T-helper 2 cell treated with Interferon-gamma antibody and Interleukin-4, amounts not matched to agents 5 μg/mL and 100 μg/mL, for 36 hours (primary cell): ENCODE results near the gene SORCS3.

Experiments
- DNase-seq: peaks from one replicate; pipeline ENCODE4 v3.0.0; 2021; ENCODE audit warnings: low spot score
- H3K27ac Mint-ChIP-seq: one replicate; pipeline ENCODE4 v1.8.0; 2021; ENCODE audit warnings: mild to moderate bottlenecking, mixed read lengths
- H3K27me3 Mint-ChIP-seq: one replicate; pipeline ENCODE4 v1.8.0; 2021; ENCODE audit warnings: low read depth, mixed read lengths
- H3K36me3 Mint-ChIP-seq: one replicate; pipeline ENCODE4 v1.8.0; 2021; ENCODE audit warnings: low read depth, mixed read lengths
- H3K4me1 Mint-ChIP-seq: one replicate; pipeline ENCODE4 v1.8.0; 2021; ENCODE audit warnings: low read depth, mixed read lengths
- H3K4me3 Mint-ChIP-seq: one replicate; pipeline ENCODE4 v1.8.0; 2022; ENCODE audit warnings: mild to moderate bottlenecking, moderate library complexity, mixed read lengths
- H3K9me3 Mint-ChIP-seq: one replicate; pipeline ENCODE4 v1.8.0; 2021; ENCODE audit warnings: mixed read lengths

SORCS3 gene

GRCh38 chr10:105207476-105207995 lies 566.4 kb downstream of the SORCS3 start:
- H3K27me3 Mint-ChIP-seq: no peaks in the 10 kb centered on the region
- no peak overlapping the region for H3K4me3 Mint-ChIP-seq
- no peak for DNase-seq
- H3K4me1 Mint-ChIP-seq: no peaks in the 10 kb centered on the region
- no peak overlapping the region for H3K27ac Mint-ChIP-seq
- H3K36me3 Mint-ChIP-seq: no peaks in the 10 kb centered on the region
- H3K9me3 Mint-ChIP-seq: no peaks in the 10 kb centered on the region

DNA sequence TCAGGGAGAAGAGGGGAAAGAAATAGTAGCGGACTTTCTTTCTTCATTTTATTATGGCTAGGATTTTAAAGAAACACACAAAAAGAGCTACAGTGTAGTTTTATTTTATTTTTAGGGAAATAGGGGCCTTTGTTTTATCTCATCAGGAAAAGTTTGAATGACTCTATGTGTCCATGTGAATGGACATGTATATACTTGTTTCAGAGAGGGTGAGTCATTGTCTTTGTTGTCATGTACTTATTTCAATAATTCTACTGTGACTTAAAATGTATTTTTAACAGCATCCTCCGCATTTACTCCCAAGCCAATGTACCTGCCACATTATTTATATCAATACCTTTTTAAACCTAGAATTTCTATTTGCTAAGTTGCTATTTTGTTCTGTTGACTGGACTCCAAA lies 569.5 kb downstream of the SORCS3 start:
- DNase-seq: no peak
- Mint-ChIP-seq H3K9me3 (no peaks in the 10 kb centered on the region), H3K4me1 (no peaks in the 10 kb centered on the region), H3K27ac (no peak overlapping the region), H3K36me3 (no peaks in the 10 kb centered on the region), H3K4me3 (no peak overlapping the region), H3K27me3 (no peaks in the 10 kb centered on the region)

GRCh38 chr10:105237685-105238084 lies 596.6 kb downstream of the SORCS3 start:
- Mint-ChIP-seq H3K27me3 (no peaks in the 10 kb centered on the region), H3K27ac (no peak overlapping the region), H3K4me1 (no peaks in the 10 kb centered on the region), H3K4me3 (no peak overlapping the region), H3K36me3 (no peaks in the 10 kb centered on the region), H3K9me3 (peaks cover 14% of the 10 kb centered on the region)
- no peak for DNase-seq

- H3K4me1 Mint-ChIP-seq: no peaks in the 10 kb centered on the region
- H3K27me3 Mint-ChIP-seq: no peaks in the 10 kb centered on the region
- H3K4me3 Mint-ChIP-seq: no peak overlapping the region
- no peak for DNase-seq
- H3K9me3 Mint-ChIP-seq: peaks cover 4% of the 10 kb centered on the region
- no peak overlapping the region for H3K27ac Mint-ChIP-seq
- no peaks in the 10 kb centered on the region for H3K36me3 Mint-ChIP-seq
Observed at GRCh38 chr10:105239311-105240219, 598.5 kb downstream of the SORCS3 start.

DNA sequence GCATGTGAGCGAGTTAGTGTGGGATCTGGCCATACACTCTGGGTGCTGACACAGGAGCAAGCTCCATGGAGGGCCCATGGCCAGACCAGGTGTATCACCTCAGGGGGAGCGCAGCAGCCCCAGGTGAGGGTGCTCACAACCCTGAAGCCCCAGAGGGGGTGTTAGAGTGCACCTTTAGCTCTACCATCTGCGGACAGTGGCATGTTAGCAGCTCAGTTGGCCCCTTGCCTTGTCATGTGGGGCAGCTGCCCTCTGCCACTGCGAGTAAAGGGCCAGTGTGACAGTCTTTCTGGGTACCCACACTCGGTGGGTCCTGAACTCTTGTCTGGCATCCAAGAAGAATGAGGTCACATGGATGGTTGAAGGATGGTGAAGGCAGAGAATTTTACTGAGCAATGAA lies 600.2 kb downstream of the SORCS3 start:
- Mint-ChIP-seq H3K36me3 (no peaks in the 10 kb centered on the region), H3K4me1 (no peaks in the 10 kb centered on the region), H3K9me3 (no peaks in the 10 kb centered on the region), H3K27me3 (no peaks in the 10 kb centered on the region), H3K4me3 (no peak overlapping the region), H3K27ac (no peak overlapping the region)
- DNase-seq: no peak

DNA sequence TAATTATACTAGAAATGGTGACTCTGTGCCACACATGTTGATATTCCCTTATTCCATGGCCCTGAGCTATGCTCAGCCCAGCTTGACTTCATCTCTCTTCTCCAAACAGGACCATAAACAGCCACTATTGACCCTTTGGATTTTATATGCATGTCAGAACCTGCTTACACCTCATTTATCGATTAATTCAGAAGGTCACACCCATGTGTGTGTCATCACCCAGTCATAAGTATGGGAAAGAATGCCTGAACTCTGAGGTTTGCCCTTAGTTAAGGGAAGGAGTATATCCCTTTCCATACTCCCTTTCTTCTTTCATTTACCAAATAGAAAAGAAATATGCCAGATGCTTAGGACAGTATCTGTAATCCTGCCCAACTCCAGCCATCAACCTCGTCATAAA lies 602.3 kb downstream of the SORCS3 start:
- no peaks in the 10 kb centered on the region for H3K4me1 Mint-ChIP-seq

GRCh38 chr10:105243825-105244224 lies 602.7 kb downstream of the SORCS3 start:
- peaks cover 3% of the 10 kb centered on the region for H3K9me3 Mint-ChIP-seq
- no peak overlapping the region for H3K4me3 Mint-ChIP-seq
- no peaks in the 10 kb centered on the region for H3K27me3 Mint-ChIP-seq
- no peak for DNase-seq
- H3K4me1 Mint-ChIP-seq: no peaks in the 10 kb centered on the region
- no peak overlapping the region for H3K27ac Mint-ChIP-seq
- no peaks in the 10 kb centered on the region for H3K36me3 Mint-ChIP-seq

More for the DNA sequence above, 602.3 kb downstream of the SORCS3 start:
- Mint-ChIP-seq H3K27ac (no peak overlapping the region), H3K4me3 (no peak overlapping the region), H3K27me3 (no peaks in the 10 kb centered on the region), H3K9me3 (peaks cover 3% of the 10 kb centered on the region), H3K36me3 (no peaks in the 10 kb centered on the region)
- DNase-seq: no peak

GRCh38 chr10:105247831-105248499 lies 606.9 kb downstream of the SORCS3 start:
- Mint-ChIP-seq H3K27me3 (no peaks in the 10 kb centered on the region), H3K4me3 (no peak overlapping the region), H3K4me1 (no peaks in the 10 kb centered on the region), H3K27ac (no peak overlapping the region), H3K9me3 (peaks cover 3% of the 10 kb centered on the region), H3K36me3 (no peaks in the 10 kb centered on the region)
- no peak for DNase-seq

GRCh38 chr10:105252911-105253310 lies 611.8 kb downstream of the SORCS3 start:
- Mint-ChIP-seq H3K27ac (no peak overlapping the region), H3K27me3 (no peaks in the 10 kb centered on the region), H3K36me3 (no peaks in the 10 kb centered on the region), H3K4me1 (no peaks in the 10 kb centered on the region), H3K4me3 (no peak overlapping the region), H3K9me3 (peaks cover 3% of the 10 kb centered on the region)
- no peak for DNase-seq

GRCh38 chr10:105253515-105254212 lies 612.6 kb downstream of the SORCS3 start:
- Mint-ChIP-seq H3K4me1 (no peaks in the 10 kb centered on the region), H3K4me3 (no peak overlapping the region), H3K27me3 (no peaks in the 10 kb centered on the region), H3K36me3 (no peaks in the 10 kb centered on the region), H3K9me3 (no peaks in the 10 kb centered on the region), H3K27ac (no peak overlapping the region)
- DNase-seq: no peak

DNA sequence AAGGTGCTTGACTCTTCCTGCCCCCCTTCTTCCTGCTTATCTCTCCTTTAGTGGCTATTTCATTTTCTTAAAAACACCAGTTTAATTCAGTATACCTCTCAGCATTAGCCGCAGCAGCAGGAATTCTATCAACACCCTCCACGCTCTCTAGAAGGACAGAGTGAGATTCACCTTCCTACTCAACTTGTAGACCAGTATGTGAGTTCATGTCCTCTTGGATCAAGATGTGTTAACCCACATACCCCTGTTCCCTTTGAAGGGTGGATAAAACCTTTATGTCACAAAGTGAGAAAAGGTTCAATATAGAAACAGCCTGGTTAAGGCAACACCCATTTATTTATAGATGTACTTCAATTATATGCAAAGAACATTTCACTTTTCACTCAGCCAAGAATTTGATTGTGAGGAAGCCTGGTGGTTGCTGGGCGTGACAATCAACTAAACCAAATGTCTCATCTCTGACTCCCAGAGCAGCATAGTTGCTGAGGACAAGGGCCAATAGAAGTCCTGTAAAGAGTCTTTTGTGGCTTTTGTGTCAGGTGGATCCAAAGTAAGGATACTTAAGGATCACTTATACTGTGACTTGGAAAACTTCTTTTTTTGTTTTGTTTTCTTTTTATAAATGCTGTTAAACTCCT lies 617.1 kb downstream of the SORCS3 start:
- Mint-ChIP-seq H3K4me1 (no peaks in the 10 kb centered on the region), H3K27ac (no peak overlapping the region), H3K27me3 (no peaks in the 10 kb centered on the region), H3K4me3 (no peak overlapping the region), H3K9me3 (no peaks in the 10 kb centered on the region), H3K36me3 (no peaks in the 10 kb centered on the region)
- no peak for DNase-seq

GRCh38 chr10:105258674-105259065 lies 617.6 kb downstream of the SORCS3 start:
- Mint-ChIP-seq H3K4me3 (no peak overlapping the region), H3K36me3 (no peaks in the 10 kb centered on the region), H3K9me3 (no peaks in the 10 kb centered on the region), H3K4me1 (no peaks in the 10 kb centered on the region), H3K27me3 (no peaks in the 10 kb centered on the region), H3K27ac (no peak overlapping the region)
- no peak for DNase-seq

DNA sequence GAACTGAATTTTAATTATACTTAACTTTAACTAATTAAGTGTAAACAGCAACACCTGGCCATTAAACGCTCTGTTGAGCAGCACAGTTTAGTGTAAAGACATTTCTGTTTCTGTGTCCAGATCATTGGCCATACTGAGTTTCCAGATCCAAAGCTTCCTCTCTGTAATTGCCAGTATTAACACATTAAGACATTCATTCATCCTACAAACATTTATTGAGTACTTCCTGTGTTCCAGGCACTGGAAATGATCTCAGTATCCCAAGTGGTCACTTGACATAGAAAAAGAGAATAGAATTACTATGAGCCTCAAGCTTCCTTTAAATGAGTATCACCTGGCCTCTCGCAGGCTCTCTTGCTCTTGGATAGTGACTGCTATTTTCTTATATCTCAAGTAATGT lies 618.1 kb downstream of the SORCS3 start:
- Mint-ChIP-seq H3K27ac (no peak overlapping the region), H3K36me3 (no peaks in the 10 kb centered on the region), H3K27me3 (no peaks in the 10 kb centered on the region), H3K4me3 (no peak overlapping the region), H3K9me3 (no peaks in the 10 kb centered on the region), H3K4me1 (no peaks in the 10 kb centered on the region)
- DNase-seq: no peak
